ENCODE measurements around the gene VPS39.

VPS39 gene

DNA sequence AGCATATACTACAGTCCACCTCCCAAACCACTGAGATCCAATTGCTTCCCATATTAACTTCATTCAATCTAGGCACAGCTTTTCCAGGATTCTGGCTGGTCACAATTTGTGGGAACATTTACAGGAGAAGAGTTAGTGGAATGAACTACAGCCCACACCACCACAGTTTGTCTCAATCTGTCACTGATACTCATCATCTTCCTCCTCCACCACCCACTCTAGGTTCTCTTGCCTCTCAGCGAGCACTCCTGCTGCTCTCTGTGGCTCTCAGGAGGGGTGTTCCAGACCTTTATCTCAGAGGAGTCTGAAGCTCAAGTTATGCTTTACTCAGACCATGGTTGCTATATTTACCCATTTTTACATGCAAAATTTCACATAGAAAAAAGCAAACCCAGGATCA is 87.8 kb downstream of the VPS39 start:
- TF ChIP-seq, protein P1, sequence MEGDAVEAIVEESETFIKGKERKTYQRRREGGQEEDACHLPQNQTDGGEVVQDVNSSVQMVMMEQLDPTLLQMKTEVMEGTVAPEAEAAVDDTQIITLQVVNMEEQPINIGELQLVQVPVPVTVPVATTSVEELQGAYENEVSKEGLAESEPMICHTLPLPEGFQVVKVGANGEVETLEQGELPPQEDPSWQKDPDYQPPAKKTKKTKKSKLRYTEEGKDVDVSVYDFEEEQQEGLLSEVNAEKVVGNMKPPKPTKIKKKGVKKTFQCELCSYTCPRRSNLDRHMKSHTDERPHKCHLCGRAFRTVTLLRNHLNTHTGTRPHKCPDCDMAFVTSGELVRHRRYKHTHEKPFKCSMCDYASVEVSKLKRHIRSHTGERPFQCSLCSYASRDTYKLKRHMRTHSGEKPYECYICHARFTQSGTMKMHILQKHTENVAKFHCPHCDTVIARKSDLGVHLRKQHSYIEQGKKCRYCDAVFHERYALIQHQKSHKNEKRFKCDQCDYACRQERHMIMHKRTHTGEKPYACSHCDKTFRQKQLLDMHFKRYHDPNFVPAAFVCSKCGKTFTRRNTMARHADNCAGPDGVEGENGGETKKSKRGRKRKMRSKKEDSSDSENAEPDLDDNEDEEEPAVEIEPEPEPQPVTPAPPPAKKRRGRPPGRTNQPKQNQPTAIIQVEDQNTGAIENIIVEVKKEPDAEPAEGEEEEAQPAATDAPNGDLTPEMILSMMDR (IDR thresholded peaks at IDR 0.05; ENCODE audit: borderline replicate concordance, control extremely low read depth, extremely low read depth, insufficient read depth, missing control alignments), result no peak
- no peak for DNase-seq (ENCODE audit: low spot score)
- in situ Hi-C loops (cut with MboI; ENCODE audit: low sequenced_read_pairs, unreplicated experiment), result no loop called here

DNA sequence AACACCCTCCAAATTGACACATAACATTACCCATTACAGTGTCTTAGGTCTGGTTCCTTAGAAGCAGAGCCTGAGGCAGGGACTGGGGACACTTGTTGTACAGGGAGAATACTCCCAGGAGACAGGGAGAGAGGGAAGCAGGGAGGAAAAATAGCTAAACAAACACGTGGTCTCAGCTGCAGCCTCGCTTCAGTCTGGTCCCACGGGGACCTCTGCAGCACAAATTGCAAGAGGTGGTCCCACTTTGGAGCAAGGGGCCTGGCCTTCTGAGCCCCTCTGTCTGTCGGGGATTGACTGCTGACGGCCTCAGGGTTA is 88.7 kb downstream of the VPS39 start:
- in situ Hi-C loops (cut with MboI; ENCODE audit: low sequenced_read_pairs, unreplicated experiment), result no loop called here
- TF ChIP-seq, protein P1 (IDR thresholded peaks at IDR 0.05; ENCODE audit: borderline replicate concordance, control extremely low read depth, extremely low read depth, insufficient read depth, missing control alignments), result no peak
- no peak for DNase-seq (ENCODE audit: low spot score)

DNA sequence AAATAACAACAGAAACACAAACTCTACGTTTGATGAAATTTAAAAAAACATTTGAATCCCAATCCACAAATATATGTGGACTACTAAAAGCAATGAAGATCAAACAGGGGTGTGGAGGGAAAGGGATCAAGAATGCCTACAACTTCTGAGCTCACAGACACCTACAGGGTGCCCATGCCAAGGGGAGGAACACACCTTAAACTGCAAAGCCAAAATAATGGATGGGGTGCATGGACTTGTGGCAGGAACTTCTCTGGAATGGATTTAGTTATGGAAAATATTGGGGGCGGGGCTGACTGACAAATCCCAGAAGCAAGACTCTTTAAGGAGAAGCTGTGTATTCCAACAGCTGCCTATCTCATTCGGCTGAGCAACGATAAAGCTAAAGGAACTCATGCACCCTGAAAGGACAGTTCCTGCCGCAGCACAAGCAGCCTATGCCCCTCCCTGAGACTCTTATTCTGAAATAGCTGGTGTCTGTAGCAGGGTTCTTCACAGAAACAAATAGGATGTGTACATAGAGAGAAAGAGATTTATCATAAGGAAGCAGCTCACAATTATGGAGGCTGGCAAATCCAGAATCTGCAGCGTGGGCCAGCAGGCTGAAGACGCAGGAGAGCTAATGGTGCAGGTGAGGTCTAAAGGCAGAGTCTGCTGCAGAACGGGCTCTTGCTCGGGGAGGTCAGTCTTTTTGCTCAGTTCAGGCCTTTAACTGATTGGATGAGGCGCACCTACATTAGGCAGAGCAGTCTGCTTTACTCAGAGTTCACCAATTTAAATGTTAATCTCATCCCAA is 89.3 kb downstream of the VPS39 start:
- DNase-seq (ENCODE audit: low spot score), result no peak
- TF ChIP-seq, protein P1 (IDR thresholded peaks at IDR 0.05; ENCODE audit: borderline replicate concordance, control extremely low read depth, extremely low read depth, insufficient read depth, missing control alignments), result no peak
- in situ Hi-C loops (cut with MboI; ENCODE audit: low sequenced_read_pairs, unreplicated experiment), result no loop called here

DNA sequence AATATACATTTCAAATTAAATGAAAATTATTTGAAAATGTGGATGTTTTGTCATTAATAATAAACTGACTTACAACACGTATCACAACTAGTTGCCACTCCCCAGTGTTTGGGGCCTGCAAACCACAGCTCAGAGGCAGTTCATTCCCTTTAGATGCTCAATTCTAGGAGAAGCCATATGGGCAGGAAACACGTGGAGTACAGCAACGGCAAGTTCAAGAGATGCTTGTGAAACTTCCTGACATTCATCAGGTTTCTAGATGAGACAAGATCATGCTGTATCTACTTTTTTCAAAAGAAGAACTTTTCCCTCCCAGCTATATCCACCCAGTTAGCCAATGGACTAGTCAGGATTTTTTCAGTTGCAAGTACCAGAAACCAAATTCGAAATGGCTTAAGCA is 96.2 kb downstream of the VPS39 start:
- TF ChIP-seq, protein P1 (IDR thresholded peaks at IDR 0.05; ENCODE audit: borderline replicate concordance, control extremely low read depth, extremely low read depth, insufficient read depth, missing control alignments), result no peak
- in situ Hi-C loops (cut with MboI; ENCODE audit: low sequenced_read_pairs, unreplicated experiment), result no loop called here
- DNase-seq (ENCODE audit: low spot score), result no peak

DNA sequence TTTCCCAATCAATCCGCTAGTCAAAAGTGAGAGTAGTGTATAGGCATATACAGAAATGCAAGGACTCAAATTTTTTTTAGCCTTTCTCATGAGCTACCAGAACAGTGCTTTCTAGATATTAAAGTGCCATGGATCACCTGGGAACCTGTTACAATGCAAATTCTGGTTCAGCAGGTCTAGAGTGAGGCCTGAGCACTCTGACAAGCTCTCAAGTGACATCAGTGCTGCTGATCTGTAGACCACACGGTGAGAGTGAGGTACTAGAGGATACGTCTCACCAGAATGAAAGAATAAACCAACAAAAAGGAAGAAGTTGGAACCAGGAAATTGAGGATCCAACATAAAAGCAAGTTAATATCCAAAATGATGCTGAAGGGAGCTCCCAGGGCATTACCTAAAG is 97.7 kb downstream of the VPS39 start:
- in situ Hi-C loops (cut with MboI; ENCODE audit: low sequenced_read_pairs, unreplicated experiment), result no loop called here
- TF ChIP-seq, protein P1 (IDR thresholded peaks at IDR 0.05; ENCODE audit: borderline replicate concordance, control extremely low read depth, extremely low read depth, insufficient read depth, missing control alignments), result no peak
- DNase-seq (ENCODE audit: low spot score), result no peak

DNA sequence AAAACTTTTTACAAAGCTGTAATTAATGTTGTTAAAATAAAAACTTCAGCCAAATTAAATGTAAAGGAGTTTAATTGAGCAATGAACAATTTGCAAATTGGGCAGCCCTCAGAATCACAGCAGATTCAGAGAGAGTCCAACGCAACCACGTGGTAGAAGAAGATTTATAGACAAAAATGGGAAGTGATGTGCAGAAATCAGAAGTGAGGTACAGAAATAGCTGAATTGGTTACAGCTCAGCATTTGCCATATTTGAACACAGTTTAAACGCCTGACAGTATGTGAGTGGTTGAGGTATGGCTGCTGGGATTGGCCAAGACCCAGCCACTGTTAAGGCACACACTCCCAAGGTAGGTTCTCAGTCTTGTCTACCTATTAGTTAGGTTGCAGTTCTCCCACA is 99.3 kb downstream of the VPS39 start:
- in situ Hi-C loops (cut with MboI; ENCODE audit: low sequenced_read_pairs, unreplicated experiment), result no loop called here
- TF ChIP-seq, protein P1 (IDR thresholded peaks at IDR 0.05; ENCODE audit: borderline replicate concordance, control extremely low read depth, extremely low read depth, insufficient read depth, missing control alignments), result no peak
- no peak for DNase-seq (ENCODE audit: low spot score)
